ENCODE results near the gene CDC23.
"Not testable (repeated sequence)": the region's sequence is repeated elsewhere in the genome, so short reads cannot be mapped to it uniquely, and the experiment has no call there.

CDC23 gene

DNA sequence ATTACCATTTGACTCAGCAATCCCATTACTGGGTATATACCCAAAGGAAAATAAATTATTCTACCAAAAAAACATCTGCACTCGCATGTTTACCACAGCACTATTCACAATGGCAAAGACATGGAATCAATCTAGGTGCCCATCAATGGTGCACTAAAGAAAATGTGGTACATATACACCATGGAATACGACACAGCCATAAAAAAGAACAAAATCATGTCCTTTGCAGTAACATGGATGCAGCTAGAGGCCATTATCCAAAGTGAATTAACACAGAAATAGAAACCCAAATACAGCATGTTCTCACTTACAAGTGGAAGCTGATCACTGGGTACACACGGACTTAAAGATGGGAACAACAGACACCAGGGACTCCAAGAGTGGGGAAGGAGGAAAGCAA is 2.1 kb downstream of the CDC23 start:
- no peak for DNase-seq

- DNase-seq, result not testable (repeated sequence)
These were observed 19.3 kb downstream of the CDC23 start for GRCh38 chr5:138193859-138194258.

DNA sequence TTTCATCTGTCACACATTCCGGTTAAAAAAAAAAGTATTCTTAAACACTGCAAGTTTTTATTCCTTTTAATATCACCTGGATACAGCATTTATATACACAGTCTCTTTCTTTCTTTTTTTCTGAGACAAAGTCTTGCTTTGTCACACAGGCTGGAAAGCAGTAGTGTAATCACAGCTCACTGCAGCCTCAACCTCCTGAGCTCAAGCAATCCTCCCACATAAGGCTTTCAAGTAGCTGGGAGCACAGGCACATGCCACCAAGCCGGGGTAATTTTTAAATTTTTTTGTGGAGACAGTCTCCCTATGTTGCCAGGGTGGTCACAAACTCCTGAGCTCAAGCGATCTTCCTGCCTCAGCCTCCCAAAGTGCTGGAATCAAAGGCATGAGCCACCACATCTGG is 20.3 kb downstream of the CDC23 start:
- no peak for DNase-seq

- DNase-seq, result no peak
These were observed 24.5 kb downstream of the CDC23 start for GRCh38 chr5:138188626-138189025.

DNA sequence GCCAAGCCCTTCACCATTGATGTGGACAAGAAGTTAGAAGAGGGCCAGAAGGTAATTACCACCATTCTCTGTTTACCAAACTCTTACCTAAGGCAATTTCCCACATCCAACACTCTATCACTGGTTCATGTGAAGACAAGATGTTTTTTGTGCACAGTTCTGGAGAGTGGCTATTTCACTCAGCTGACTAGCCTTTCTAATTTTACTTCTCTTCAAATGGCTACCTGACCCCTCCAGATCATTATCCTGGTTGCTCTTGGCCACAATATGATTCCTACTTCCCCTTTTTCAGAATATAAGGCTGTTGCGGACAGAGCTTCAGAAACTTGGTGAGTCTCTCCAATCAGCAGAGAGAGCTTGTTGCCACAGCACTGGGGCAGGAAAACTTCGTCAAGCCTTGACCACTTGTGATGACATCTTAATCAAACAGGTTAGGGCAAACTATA is 27.1 kb downstream of the CDC23 start:
- DNase-seq, result no peak

DNA sequence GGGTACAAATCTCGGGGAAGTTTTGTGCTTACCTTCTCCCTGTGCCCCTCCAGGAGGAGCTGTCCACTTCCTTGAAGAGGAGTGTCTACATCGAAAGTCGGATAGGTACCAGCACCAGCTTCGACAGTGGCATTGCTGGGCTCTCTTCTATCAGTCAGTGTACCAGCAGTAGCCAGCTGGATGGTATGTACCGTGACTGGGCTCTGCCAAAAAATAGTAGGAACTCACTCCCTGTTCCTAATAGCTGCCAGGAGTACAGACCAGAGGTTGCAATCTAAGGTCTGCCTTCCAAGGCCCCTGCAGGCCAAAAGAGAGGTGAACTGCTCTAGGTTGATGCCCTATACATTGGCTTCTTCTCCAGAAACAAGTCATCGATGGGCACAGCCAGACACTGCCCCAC is 30.3 kb downstream of the CDC23 start:
- DNase-seq, result no peak

DNA sequence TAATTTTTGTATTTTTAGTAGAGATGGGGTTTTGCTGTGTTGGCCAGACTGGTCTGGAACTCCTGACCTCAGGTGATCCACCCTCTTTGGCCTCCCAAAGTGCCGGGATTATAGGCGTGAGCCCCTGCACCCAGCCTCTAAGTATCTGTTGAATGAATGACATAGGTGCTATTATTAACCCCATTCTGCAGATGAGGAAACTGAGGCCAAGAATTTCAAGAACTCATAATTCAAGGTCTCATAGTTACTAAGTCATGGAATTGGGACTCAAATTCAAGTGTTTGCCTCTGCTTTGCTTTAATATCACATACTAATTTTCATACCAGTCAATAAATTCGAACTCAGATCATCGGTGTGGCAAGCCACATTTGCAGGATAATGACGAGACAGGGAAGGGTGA is 32.3 kb downstream of the CDC23 start:
- no peak for DNase-seq

DNA sequence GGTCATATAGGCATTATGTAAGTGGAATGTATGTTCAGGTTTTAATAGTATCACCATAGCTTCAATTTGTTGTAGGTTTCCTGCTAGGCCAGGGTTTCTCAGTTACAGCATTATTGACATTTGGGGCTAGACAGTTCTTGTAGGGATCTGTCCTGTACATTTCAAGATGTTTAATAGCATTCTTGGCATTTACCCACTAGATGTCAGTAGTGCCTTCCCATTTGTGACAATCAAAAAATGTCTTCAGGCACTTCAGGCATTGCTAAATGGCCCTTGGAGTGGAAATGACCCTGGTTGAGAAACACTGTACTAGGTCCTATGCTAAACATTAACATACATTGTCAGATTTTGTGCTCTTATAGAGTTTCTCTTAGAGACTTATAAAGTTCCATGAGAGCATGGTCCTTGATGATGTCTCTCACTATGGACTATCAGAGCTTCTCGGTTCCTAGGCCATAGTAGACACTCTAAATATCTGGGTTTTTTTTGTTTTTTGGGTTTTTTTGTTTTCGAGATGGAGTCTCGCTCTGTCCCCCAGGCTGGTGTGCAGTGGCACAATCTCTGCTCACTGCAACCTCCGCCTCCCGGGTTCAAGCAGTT is 32.8 kb downstream of the CDC23 start:
- peak; percentile 20 for DNase-seq

DNA sequence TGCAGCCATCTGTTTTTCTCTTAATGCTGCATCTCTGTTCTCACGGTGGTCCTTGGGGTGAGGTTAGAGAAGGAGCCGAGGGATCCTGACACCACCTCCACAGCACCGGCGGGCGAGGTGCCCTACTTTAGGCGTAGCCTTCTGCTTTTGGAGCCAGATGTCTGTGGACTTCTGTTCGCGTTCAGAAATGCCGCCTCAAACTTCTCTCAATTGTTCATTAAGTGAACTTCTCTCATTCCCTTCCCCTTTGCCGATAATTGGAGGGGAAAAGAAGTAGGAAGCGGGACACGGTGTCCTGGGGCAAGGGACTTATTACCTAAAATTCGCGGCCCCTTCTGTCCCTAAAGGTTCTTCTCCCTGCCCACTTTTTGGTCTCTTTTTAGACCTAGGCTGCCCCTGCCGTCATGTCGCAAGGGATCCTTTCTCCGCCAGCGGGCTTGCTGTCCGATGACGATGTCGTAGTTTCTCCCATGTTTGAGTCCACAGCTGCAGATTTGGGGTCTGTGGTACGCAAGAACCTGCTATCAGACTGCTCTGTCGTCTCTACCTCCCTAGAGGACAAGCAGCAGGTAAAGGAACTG is 33.8 kb downstream of the CDC23 start:
- DNase-seq, result no peak

DNA sequence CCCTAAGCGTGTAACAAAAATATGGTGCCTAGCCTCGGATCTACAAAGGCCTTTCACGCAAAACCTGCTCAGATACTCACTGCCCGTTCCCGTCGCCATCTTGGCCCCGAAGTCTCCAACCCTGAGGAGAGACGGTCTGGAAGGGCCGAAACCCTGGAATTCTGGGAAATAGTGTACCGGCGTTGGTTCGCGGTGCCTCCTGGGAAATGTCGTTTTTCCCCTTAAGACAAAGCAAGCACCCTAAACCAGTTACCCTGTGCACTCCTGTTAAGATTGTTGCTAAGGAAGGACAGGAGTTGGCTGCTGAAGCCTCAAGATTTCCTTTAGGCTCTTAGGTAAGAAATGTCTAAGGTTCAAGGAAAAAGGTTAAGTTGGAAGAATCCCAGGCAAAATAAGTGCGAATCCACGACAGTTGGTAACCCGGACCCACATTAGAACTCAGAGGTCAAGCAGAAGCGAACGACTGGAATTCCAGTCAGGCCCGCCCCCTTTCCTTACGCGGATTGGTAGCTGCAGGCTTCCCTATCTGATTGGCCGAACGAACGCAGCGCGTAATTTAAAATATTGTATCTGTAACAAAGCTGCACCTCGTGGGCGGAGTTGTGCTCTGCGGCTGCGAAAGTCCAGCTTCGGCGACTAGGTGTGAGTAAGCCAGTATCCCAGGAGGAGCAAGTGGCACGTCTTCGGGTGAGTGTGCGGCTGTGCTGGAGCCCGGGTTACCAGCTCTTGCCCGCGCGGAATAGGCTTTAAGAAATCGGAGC is 34.4 kb downstream of the CDC23 start, which contains the start of the genes BRD8 and KIF20A:
Gene BRD8 (minus strand): TSS at position 115 of the 761 bp plus-strand sequence. CDS start 16 bp downstream, at position 99.
Gene KIF20A (plus strand): TSS at position 597 of the 761 bp plus-strand sequence. CDS start 569 bp downstream, outside the sequence.
- DNase-seq, result peak; percentile 91

DNA sequence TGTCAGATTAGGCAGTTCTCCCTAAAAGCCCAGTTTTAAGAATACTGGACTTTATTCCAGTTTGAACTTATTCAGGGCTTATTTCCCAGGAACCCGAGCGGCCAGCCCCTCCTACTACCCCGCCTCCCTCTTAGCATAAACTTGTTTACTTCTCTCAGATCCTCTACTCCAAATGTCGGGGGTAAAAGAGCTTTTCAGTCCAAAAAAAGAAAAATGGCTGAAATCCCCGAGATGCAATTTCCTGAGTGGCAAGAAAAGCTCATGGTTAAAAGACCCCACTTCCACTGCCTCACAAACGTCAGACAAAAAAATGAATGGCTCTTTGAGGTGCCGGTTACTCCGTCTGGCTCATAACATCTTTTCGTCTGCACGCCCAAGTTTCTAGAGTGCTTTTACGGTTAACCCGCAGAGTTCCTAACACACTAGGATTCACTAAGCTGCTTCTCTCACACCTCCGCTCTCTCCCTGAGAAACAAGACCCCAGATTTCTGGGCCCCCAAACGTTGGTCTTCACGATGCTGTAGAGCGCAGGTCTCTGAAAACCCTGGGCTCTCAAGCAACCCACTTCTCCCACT is 35.1 kb downstream of the CDC23 start:
- DNase-seq, result peak; percentile 5

- DNase-seq, result no peak
These were observed 42.8 kb downstream of the CDC23 start for GRCh38 chr5:138170299-138170698.

- DNase-seq, result no peak
These were observed 44.0 kb downstream of the CDC23 start for GRCh38 chr5:138169124-138169523.

DNA sequence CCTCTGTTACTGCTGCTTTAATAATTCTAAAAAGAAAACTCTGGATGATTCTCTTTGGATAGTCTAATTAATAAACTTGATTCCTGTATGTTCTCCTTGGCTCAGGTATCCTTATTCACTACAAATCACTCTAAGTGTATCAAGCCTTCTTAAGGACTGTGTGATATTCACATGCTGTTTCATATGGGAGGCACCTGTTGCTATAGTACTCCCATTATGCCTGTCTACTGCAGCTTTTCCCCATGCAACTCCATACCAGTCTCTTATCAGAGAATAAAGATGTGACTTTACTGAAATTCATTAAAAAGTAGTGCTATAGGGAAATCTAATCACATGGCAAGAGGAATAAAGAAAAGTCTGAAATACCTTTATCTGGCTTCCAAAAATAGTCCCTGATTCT is 49.4 kb downstream of the CDC23 start:
- DNase-seq, result no peak

- DNase-seq, result no peak
These were observed 52.4 kb downstream of the CDC23 start for GRCh38 chr5:138160706-138161105.

DNA sequence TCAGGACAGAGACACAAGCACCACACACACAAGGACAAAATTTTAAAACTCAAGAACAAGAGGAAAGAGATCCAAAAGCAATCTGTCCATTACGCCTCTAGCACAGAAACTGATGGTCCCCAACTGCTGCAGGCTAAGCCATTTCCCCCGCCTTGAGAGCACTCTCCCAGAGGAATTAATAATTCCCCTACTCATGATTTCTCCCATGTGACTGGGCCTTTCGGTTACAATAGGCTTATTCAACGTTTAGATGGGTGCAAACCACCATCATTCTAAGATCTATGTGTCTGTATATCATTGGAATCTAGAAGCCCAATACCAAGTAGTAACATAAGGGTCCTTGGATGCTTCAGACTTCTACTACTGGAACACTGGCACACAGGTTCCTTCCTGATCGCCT is 53.5 kb downstream of the CDC23 start:
- DNase-seq, result no peak

DNA sequence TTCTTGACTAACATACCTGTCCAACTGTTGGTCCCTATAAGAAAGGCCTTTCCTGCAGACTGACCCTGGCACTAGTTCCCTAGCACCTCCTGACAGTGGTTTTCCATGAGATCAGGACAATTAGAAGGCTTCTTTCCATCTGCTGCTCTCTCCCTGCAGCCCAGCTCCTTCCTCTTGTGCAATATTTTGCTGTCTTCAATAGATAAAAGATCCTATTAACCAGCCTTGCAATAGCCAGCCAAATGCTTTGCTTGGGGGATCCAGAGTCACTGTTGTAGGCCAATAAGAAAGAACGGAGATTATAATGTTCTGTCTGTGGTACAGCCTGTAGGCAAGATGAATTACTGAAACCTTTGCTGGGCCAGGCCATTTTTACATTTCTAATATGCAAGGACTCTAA is 55.5 kb downstream of the CDC23 start:
- no peak for DNase-seq

DNA sequence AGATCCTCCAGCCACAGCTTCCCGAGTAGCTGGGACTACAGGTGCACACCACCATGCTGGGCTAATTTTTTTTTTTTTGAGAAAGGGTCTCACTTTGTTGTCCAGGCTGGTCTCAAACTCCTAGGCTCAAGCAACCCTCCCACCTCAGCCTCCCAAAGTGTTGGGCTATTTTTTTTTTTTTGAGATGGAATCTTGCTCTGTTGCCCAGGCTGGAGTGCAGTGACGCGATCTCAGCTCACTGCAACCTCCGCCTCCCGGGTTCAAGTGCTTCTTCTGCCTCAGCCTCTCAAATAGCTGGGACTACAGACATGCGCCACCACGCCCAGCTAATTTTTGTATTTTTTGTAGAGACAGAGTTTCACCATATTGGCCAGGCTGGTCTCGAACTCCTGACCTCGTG is 57.1 kb downstream of the CDC23 start:
- not testable (repeated sequence) for DNase-seq

DNA sequence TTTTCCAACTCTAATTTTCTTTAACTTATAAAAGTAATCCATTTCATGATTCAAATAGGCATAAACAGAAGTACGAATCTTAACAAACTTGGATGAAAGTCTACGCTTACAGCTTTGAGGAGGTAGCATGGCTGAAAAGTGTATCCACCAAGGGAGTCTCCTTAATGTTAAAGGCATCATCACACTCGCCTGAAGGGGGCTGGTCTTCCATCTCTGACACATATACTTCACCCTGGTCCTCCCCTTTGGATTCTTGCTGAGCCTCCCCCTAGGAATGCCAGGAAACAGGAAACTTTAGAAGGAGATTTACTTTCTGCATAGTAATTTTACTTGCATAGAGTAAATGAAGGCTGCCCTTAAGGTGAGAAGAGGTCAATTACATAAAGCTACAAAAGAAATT is 63.6 kb downstream of the CDC23 start:
- DNase-seq, result no peak

DNA sequence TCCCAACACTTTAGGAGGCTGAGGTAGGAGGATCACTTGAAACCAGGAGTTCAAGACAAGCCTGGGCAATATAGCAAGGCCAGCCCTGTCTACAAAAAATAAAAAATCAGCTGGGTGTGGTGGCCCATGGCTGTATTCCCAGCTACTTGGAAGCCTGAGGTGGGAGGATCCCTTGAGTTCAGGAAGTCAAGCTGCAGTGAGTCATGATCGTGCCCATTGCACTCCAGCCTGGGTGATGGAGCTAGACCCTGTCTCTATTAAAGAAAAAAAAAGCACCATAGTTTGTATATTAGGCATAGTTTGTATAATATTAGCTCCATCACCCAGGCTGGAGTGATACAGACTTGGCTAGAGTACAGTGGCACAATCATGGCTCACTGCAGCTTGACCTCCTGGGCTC is 64.3 kb downstream of the CDC23 start:
- no peak for DNase-seq

DNA sequence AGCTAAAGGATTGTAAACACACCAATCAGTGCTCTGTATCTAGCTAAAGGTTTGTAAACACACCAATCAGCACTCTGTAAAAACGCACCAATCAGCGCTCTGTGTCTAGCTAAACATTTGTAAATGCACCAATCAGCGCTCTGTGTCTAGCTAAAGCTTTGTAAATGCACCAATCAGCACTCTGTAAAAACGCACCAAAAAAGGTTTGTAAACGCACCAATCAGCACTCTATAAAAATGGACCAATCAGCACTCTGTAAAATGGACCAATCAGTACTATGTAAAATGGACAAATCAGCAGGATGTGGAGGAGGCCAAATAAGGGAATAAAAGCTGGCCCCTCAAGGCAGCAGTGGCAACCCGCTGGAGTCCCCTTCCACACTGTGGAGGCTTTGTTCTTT is 69.5 kb downstream of the CDC23 start:
- DNase-seq, result not testable (repeated sequence)

GRCh38 chr5:138141734-138142133 is 71.4 kb downstream of the CDC23 start:
- DNase-seq, result no peak

- no peak for DNase-seq
These were observed 72.9 kb downstream of the CDC23 start for GRCh38 chr5:138140268-138140667.

DNA sequence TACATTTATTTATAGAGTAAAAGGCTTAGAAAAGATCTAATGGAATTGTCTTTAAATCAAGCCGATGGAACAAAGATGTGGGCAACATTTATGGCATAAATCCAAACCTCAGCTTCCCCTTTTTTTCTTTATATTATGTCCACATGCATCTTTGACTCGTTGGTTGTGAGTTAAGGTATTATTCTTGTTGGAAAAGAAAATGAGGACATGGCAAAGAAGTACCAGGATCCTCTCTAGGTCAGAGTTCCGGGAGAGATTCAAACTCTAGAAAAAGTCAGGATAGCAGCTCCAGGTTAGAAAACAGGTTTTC is 73.4 kb downstream of the CDC23 start:
- no peak for DNase-seq
